Superior temporal gyrus (tissue), 1 donor: ENCODE results near the gene CCDC82.

Source experiments
- DNase-seq: peaks from one replicate; pipeline ENCODE4 v3.0.0-alpha.2; 2016; ENCODE audit errors: extremely low spot score

CCDC82 gene

GRCh38 chr11:96361778-96362177 lies 27.9 kb downstream of the CCDC82 start:
- DNase-seq = no peak

GRCh38 chr11:96358321-96358720 lies 31.4 kb downstream of the CCDC82 start:
- DNase-seq = no peak

- no peak for DNase-seq
These were observed 31.9 kb downstream of the CCDC82 start for GRCh38 chr11:96357794-96358193.

- no peak for DNase-seq
These were observed 32.9 kb downstream of the CCDC82 start for GRCh38 chr11:96356848-96357247.

GRCh38 chr11:96342961-96343711 lies 46.6 kb downstream of the CCDC82 start, which contains the start of gene MAML2:
MAML2 (minus strand) TSS chr11:96343195; CDS start chr11:96341895, 1,300 bp downstream.
- peak; percentile 96 for DNase-seq

GRCh38 chr11:96342014-96342960 lies 47.4 kb downstream of the CCDC82 start:
- no peak for DNase-seq

GRCh38 chr11:96341211-96342013 lies 48.3 kb downstream of the CCDC82 start:
- peak; percentile 34 for DNase-seq

GRCh38 chr11:96340555-96340885 lies 49.2 kb downstream of the CCDC82 start:
- peak; percentile 40 for DNase-seq

GRCh38 chr11:96339706-96340554 lies 49.8 kb downstream of the CCDC82 start:
- DNase-seq = no peak

- peak; percentile 94 for DNase-seq
These were observed 50.6 kb downstream of the CCDC82 start for GRCh38 chr11:96338910-96339705.

GRCh38 chr11:96337541-96338431 lies 51.9 kb downstream of the CCDC82 start:
- DNase-seq = peak; percentile 31

GRCh38 chr11:96335388-96335787 lies 54.3 kb downstream of the CCDC82 start:
- no peak for DNase-seq

GRCh38 chr11:96334219-96334618 lies 55.5 kb downstream of the CCDC82 start:
- no peak for DNase-seq

- DNase-seq = no peak
These were observed 56.5 kb downstream of the CCDC82 start for GRCh38 chr11:96333191-96333719.

- DNase-seq = no peak
These were observed 57.5 kb downstream of the CCDC82 start for GRCh38 chr11:96332126-96332771.

GRCh38 chr11:96331699-96332116 lies 58.0 kb downstream of the CCDC82 start:
- DNase-seq = no peak

GRCh38 chr11:96330511-96330859 lies 59.2 kb downstream of the CCDC82 start:
- DNase-seq = no peak

GRCh38 chr11:96329855-96330510 lies 59.7 kb downstream of the CCDC82 start:
- DNase-seq = no peak
